ENCODE data around the gene AKT1.

The AKT1 gene

DNA sequence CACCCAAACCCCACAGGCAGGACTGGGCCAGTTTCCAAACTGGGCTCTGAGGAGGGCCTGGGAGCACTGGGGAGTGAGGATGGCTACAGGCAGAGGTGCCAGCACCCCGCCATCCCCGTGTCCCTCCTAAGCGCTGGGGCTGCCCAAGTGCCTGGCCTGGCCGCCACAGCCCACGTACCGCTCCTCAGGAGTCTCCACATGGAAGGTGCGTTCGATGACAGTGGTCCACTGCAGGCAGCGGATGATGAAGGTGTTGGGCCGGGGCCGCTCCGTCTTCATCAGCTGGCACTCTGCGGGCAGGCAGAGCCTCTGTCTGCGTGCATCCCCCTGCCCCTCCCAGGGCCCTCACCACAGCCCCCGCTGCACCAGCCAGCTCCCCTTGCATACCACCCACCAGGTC lies 19.1 kb downstream of the AKT1 start:
- FAIRE-seq = no peak
- no peak for DNase-seq (ENCODE audit: extremely low spot score, insufficient read length, low read depth)

DNA sequence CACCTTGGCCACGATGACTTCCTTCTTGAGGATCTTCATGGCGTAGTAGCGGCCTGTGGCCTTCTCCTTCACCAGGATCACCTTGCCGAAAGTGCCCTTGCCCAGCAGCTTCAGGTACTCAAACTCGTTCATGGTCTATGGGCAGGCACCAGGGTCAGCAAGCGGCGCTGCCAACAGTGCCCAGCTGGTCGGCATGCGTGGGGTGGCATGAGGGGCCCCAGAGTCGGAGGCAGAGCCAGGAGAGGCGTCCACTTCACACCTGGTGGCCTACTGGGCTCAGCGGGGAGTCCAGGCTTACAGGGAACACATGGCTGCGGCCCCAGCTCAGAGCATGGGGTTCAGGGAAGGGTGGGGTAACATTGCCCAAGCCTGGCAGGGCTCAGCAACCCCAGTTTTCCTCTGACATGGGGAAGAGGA lies 20.5 kb downstream of the AKT1 start:
- no peak for FAIRE-seq
- no peak for DNase-seq (ENCODE audit: extremely low spot score, insufficient read length, low read depth)

DNA sequence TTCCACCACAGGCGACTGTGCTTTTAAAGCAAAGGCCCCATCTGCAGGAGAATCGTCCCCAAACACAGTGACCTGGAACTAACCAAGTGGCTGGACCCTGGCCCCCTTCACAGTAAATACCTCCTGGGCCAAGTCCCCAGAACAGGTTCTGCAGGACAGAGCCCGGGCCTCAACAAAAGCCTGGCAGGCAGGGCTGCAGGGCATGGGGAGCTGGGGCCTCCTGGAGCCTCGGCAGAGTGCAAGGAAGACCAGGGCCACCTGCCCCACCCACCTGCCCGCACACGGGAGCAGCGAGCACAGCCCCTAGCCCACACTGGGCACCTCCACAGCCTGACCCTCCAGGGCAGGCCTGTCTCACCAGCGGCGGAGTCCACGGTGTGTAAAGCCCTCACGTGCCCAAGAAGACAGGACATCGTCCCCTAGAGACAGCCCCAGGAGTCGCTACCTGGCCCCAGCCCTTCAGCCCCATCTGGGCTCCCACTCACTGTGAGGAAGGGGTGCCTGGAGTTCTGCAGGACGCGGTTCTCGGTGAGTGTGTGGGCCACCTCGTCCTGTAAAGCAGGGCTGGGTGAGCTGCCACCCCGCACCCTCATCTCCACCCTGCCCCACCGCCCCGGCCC lies 21.0 kb downstream of the AKT1 start:
- no peak for FAIRE-seq
- no peak for DNase-seq (ENCODE audit: extremely low spot score, insufficient read length, low read depth)

GRCh38 chr14:104773505-104774452 lies 21.8 kb downstream of the AKT1 start:
- FAIRE-seq = no peak
- DNase-seq (ENCODE audit: extremely low spot score, insufficient read length, low read depth) = no peak

DNA sequence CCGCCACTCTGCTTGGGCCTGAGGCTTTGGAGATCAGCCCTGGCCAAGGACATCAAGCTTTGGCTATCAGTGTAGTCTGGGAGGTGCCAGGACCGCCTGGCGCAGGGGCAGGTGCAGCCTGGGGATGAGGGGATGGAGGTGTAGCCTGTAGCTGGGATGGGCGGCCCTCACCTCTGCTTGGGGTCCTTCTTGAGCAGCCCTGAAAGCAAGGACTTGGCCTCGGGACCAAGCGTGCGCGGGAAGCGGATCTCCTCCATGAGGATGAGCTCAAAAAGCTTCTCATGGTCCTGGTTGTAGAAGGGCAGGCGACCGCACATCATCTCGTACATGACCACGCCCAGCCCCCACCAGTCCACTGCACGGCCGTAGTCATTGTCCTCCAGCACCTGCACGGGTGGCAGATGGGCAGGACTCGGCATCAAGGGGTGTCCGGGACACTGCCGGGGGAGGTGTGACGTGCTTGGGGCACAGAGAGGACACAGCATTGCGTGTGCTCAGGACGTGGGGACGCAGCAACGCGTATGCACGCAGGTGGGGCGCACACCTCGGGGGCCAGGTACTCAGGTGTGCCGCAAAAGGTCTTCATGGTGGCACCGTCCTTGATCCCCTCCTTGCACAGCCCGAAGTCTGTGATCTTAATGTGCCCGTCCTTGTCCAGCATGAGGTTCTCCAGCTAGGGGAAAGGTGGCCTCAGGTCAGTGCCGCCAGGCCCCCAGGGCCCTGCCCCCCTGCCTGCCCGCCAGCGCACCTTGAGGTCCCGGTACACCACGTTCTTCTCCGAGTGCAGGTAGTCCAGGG lies 22.6 kb downstream of the AKT1 start:
- no peak for FAIRE-seq
- DNase-seq (ENCODE audit: extremely low spot score, insufficient read length, low read depth) = no peak

- no peak for DNase-seq (ENCODE audit: extremely low spot score, insufficient read length, low read depth)
- FAIRE-seq = no peak
Observed at GRCh38 chr14:104771918-104772706, 23.4 kb downstream of the AKT1 start.

DNA sequence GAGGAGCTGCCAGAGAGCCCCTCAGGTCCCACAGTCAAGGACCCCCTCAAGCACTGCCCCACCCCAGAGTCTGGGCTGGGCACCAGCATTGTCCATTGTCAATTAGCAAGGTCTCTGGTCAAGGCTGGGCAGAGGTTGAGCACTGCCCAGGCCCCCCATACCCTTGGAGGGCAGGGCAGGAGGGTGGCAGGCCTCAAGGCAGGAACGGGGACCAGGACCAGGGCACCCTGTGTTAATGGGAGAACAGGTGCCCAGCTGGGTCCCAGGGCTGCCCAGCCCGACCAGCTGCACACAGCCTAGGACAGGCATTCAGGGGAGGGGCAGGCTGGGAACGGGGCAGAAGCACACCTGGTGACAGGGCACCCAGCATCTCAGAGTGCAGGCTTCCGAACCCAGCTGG lies 24.2 kb downstream of the AKT1 start:
- FAIRE-seq (no peak), DNase-seq (ENCODE audit: extremely low spot score, insufficient read length, low read depth) (no peak)

DNA sequence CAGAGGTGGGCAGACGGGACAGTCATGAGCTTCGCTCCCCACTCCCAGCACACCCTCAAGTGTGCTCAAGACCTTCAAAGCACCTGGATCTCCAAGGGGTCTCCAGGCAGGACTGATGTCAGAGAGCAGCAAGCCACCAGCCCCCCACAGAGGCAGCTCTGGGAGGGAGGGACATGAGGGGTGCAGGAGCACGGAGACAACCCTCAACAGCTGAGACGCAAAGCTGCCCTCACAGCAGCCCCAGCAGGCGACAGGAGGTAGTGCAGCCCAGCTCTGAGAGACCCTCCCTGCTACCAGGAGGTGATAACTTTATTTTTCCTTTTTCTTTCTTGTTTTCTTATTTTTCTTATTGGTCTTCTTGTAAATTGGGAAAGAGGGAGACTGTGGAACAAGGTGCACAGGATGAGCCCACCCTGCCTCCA lies 24.7 kb downstream of the AKT1 start:
- DNase-seq (ENCODE audit: extremely low spot score, insufficient read length, low read depth) = no peak
- peak; percentile 29 for FAIRE-seq

- no peak for DNase-seq (ENCODE audit: extremely low spot score, insufficient read length, low read depth)
- FAIRE-seq = no peak
Observed at GRCh38 chr14:104770072-104770579, 25.4 kb downstream of the AKT1 start.

DNA sequence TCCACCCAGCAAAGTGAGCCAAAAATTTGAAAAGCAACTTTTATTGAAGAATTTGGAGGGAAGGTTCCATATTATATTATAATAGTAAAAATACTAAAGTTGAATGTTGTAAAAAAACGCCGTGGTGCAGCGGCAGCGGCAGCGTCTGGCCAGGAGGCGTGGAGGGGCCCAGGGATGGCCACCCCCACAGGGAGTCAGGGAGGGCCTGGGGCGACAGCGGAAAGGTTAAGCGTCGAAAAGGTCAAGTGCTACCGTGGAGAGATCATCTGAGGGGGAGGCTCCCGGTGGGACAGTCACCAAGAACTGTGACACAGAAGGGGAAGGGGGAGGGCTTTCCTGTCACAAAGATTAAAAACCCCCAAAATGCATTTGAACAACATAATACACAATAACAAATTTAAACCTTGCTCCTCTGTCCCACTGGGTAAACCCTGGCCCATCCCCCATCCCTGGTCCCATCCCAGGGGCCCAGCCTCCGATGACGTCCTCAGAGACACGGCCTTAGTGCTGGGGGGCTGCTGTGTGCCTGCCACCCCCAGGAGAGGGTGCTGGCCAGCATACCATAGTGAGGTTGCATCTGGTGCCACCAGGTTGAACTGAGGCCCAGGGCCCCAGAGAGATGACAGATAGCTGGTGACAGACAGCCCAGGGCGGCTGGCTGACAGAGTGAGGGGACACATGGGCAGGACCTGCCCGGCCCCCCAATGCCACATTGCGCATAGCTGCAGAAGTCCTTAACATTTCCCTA lies 26.1 kb downstream of the AKT1 start:
- DNase-seq (ENCODE audit: extremely low spot score, insufficient read length, low read depth) (no peak), FAIRE-seq (no peak)

DNA sequence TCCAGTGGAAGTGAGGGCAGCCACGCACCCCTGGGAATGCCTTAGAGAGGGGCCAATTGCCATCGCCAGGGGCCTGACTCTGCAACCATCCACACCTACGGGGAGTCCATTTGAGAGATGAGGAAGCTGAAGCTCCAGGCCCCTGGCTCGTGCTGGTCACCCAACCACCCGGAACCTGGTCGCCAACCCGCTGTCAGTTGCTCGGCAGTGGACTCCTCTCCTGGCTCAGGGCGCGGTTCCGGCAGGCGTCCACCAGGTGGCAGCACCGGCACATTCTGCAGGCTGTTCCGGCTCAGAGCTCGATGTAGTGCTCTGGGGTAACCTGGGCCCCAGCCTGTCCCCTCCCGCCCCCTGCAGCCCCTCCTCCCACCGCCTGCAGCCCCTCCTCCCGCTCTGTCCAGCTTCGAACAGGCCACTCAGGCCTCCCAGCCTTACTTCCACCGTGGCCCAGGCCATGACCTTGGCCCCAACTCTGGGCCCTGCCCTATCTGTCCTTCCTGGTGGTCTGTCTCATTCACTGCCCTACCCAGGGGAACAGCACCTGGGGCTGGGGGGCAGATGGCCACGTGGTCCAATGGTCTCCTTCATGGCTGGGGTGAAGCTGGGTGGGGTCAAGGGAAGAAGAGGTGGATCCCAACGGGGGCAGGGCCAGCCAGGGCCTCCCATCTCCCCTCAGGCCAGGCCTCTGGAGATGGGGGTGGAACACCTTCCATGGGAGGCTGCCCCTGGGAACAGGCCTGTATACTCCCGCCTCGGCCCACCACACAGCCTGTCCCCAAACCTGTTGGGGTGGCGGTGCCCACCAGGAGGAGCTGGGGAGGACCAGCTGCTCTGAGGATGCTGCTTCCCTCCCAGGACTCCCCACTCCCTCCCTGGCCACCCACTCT lies 26.9 kb downstream of the AKT1 start:
- DNase-seq (ENCODE audit: extremely low spot score, insufficient read length, low read depth) = peak; percentile 77
- FAIRE-seq = peak; percentile 82

- FAIRE-seq (no peak), DNase-seq (ENCODE audit: extremely low spot score, insufficient read length, low read depth) (no peak)
Observed at GRCh38 chr14:104767634-104767918, 28.0 kb downstream of the AKT1 start.

- FAIRE-seq = no peak
- DNase-seq (ENCODE audit: extremely low spot score, insufficient read length, low read depth) = no peak
Observed at GRCh38 chr14:104766863-104767633, 28.5 kb downstream of the AKT1 start.

DNA sequence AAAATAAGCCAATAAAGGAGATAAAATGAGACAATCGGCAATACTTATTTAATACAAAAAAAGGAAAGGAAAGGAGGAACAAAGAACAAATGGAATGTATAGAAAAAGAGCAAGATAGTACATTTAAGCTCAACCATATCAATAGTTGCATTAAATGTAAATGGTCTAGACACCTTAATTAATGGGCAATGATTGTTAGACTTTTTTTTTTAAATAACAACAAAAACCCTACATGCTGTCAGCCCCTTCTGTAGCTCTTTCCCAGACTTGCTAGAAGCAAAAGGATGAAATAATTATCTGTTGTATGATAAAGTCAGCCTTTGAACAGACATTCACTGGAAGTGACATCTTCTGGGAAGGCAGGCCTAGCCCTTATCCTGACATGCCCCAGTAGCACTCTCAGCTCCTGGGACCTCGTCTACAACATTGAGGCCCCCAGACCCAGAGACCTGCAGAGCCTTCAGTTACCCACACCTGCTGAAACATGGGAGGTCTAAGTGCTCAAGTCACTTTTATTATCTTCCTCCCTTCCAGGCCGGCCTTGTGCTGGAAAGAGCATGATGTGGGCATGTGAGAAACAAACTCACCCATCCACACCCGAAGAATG lies 29.2 kb downstream of the AKT1 start:
- no peak for FAIRE-seq
- no peak for DNase-seq (ENCODE audit: extremely low spot score, insufficient read length, low read depth)

GRCh38 chr14:104765517-104765916 lies 30.0 kb downstream of the AKT1 start:
- FAIRE-seq (no peak), DNase-seq (ENCODE audit: extremely low spot score, insufficient read length, low read depth) (no peak)

- no peak for DNase-seq (ENCODE audit: extremely low spot score, insufficient read length, low read depth)
- FAIRE-seq = no peak
Observed at GRCh38 chr14:104758981-104759969, 36.3 kb downstream of the AKT1 start.
